OCI-LY7 (cell line): Measurements from ENCODE around the gene COL4A1. TPM values are rescaled to one million over a fixed set of nuclear protein-coding genes. Genes with fewer than 3 reads are reported as not detected.

Experiments
- BruUV-seq: library from RNA; stranded (reverse); fragments of 400-500 nt; replicated peaks from 2 replicates; lab custom pipeline; 2021; lab: Mats Ljungman, UMichigan
- CTCF ChIA-PET: fragments of 300-600 bp; sonication (Branson Sonifier 250); formaldehyde crosslinking; loops from one replicate; lab custom pipeline; 2022; ENCODE audit warnings: antibody characterized with exemption; ENCODE audit not compliant: unreplicated experiment; lab: Charles Lee
- POLR2A ChIA-PET: fragments of 300-600 bp; sonication (Branson Sonifier 250); formaldehyde crosslinking; loops from one replicate; lab custom pipeline; 2022; ENCODE audit warnings: antibody characterized with exemption; lab: Charles Lee
- DNase-seq: peaks from one replicate; pipeline ENCODE4 v3.0.0-alpha.2; 2015; ENCODE audit warnings: low spot score
- H2AFZ ChIP-seq: fragments of 200-600 bp; sonication (generic), shearing (Covaris generic); 2 replicates; pipeline ENCODE4 v1.6.1; 2014; ENCODE audit warnings: mild to moderate bottlenecking, antibody characterized with exemption, low read length, moderate library complexity
- H3K27ac ChIP-seq: fragments of 200-600 bp; sonication (generic); 2 replicates; pipeline ENCODE4 v1.5.1; 2014; ENCODE audit warnings: mixed run types, low read depth, mild to moderate bottlenecking, moderate library complexity, low read length, inconsistent platforms; ENCODE audit not compliant: poor library complexity, severe bottlenecking
- H3K36me3 ChIP-seq: fragments of 200-600 bp; sonication (generic); 2 replicates; pipeline ENCODE4 v1.6.1; 2014; ENCODE audit warnings: mild to moderate bottlenecking, antibody characterized with exemption, low read length, moderate library complexity, mixed read lengths; ENCODE audit not compliant: insufficient read depth
- H3K4me1 ChIP-seq: fragments of 200-600 bp; sonication (generic); 2 replicates; pipeline ENCODE4 v1.5.1; 2014; ENCODE audit warnings: mild to moderate bottlenecking, low read length; ENCODE audit not compliant: insufficient read depth, poor library complexity, severe bottlenecking
- H3K4me2 ChIP-seq: fragments of 200-600 bp; sonication (generic); 2 replicates; pipeline ENCODE4 v1.6.1; 2014; ENCODE audit warnings: mild to moderate bottlenecking, low read length
- H3K4me3 ChIP-seq: fragments of 200-600 bp; sonication (generic); 2 replicates; pipeline ENCODE4 v1.5.1; 2014; ENCODE audit warnings: mild to moderate bottlenecking, low read depth, low read length; ENCODE audit not compliant: poor library complexity, severe bottlenecking
- H3K79me2 ChIP-seq: fragments of 200-600 bp; sonication (generic); 2 replicates; pipeline ENCODE4 v1.6.1; 2016; ENCODE audit warnings: low read depth, mild to moderate bottlenecking, low read length, moderate library complexity, mixed read lengths; ENCODE audit not compliant: insufficient read depth
- H3K9me2 ChIP-seq: fragments of 200-600 bp; sonication (generic); 2 replicates; pipeline ENCODE4 v1.6.1; 2016; ENCODE audit warnings: mild to moderate bottlenecking, low read length, mixed read lengths; ENCODE audit not compliant: insufficient read depth
- H3K9me3 ChIP-seq: fragments of 200-600 bp; sonication (generic); 2 replicates; pipeline ENCODE4 v1.6.1; 2014; ENCODE audit warnings: mild to moderate bottlenecking, mixed run types, low read length, mixed read lengths
- H4K20me1 ChIP-seq: fragments of 200-600 bp; sonication (generic); 2 replicates; pipeline ENCODE4 v1.6.1; 2014; ENCODE audit warnings: mild to moderate bottlenecking, antibody characterized with exemption, low read length, moderate library complexity, mixed read lengths; ENCODE audit not compliant: insufficient read depth
- CTCF ChIP-seq: fragments of 200-600 bp; sonication (generic); conservative IDR thresholded peaks from 2 replicates; pipeline ENCODE4 v1.5.1; 2014; ENCODE audit warnings: mild to moderate bottlenecking, antibody characterized with exemption, low read length, moderate library complexity, mixed read lengths
- EZH2phosphoT487 ChIP-seq: fragments of 200-600 bp; sonication (generic); IDR thresholded peaks from 2 replicates; pipeline ENCODE4 v1.6.1; 2018; ENCODE audit warnings: low read depth, borderline replicate concordance, mild to moderate bottlenecking, mixed run types, antibody characterized with exemption, low read length, moderate library complexity, mixed read lengths
- intact Hi-C: fragments of 100-400 bp; cut with micrococcal nuclease; formaldehyde crosslinking; loops from one replicate; pipeline ENCODE4 v1.10.0; 2022; ENCODE audit not compliant: unreplicated experiment
- total RNA-seq, 2 experiments: library from RNA; depleted of rRNA in 1 of 2; stranded (reverse); fragments of >200 nt in 1 of 2; shearing (Covaris generic) in 1 of 2; gene quantifications; 2 replicates each; pipeline ENCODE4 v1.2.3, GENCODE V29; 2014 to 2022

The COL4A1 gene
- total RNA-seq, 2 experiments from 2014 or later: 0.06 TPM; not detected in 1

- intact Hi-C loops: no loop called here
- Histone ChIP-seq H3K4me2 (no peak overlapping the region), H3K4me3 (no peak overlapping the region), H3K9me3 (no peaks in the 10 kb centered on the region), H3K27ac (no peak overlapping the region), H2AFZ (no peak overlapping the region), H3K36me3 (no peaks in the 10 kb centered on the region), H4K20me1 (no peaks in the 10 kb centered on the region), H3K4me1 (no peaks in the 10 kb centered on the region), H3K79me2 (no peaks in the 10 kb centered on the region), H3K9me2 (no peaks in the 10 kb centered on the region)
- ChIA-PET POLR2A (interaction anchor here (0.6 kb wide), 1 partner anchor 1542 kb away, joined by 3 read pairs; no protein-coding TSS in a partner anchor), CTCF (no interaction called here)
- no peak for DNase-seq
- no TSS peak for BruUV-seq
- no peak for TF ChIP-seq CTCF
- no peak for TF ChIP-seq EZH2phosphoT487
Measured at GRCh38 chr13:110283736-110284517, 23.0 kb downstream of the COL4A1 start.

GRCh38 chr13:110282316-110282841 is 24.6 kb downstream of the COL4A1 start:
- Histone ChIP-seq H3K4me1 (no peaks in the 10 kb centered on the region), H2AFZ (no peak overlapping the region), H3K79me2 (no peaks in the 10 kb centered on the region), H3K9me2 (no peaks in the 10 kb centered on the region), H3K27ac (no peak overlapping the region), H3K4me3 (no peak overlapping the region), H3K36me3 (no peaks in the 10 kb centered on the region), H4K20me1 (no peaks in the 10 kb centered on the region), H3K4me2 (no peak overlapping the region), H3K9me3 (no peaks in the 10 kb centered on the region)
- DNase-seq: no peak
- BruUV-seq: no TSS peak
- ChIA-PET POLR2A (no interaction called here), CTCF (no interaction called here)
- intact Hi-C loops: no loop called here
- TF ChIP-seq EZH2phosphoT487 (no peak), CTCF (no peak)

GRCh38 chr13:110281736-110282135 is 25.2 kb downstream of the COL4A1 start:
- no TSS peak for BruUV-seq
- Histone ChIP-seq H3K79me2 (no peaks in the 10 kb centered on the region), H3K27ac (no peak overlapping the region), H3K4me3 (no peak overlapping the region), H3K36me3 (no peaks in the 10 kb centered on the region), H2AFZ (no peak overlapping the region), H4K20me1 (no peaks in the 10 kb centered on the region), H3K4me1 (no peaks in the 10 kb centered on the region), H3K4me2 (no peak overlapping the region), H3K9me2 (no peaks in the 10 kb centered on the region), H3K9me3 (no peaks in the 10 kb centered on the region)
- ChIA-PET POLR2A (no interaction called here), CTCF (no interaction called here)
- no peak for DNase-seq
- intact Hi-C loops: no loop called here
- TF ChIP-seq EZH2phosphoT487 (no peak), CTCF (no peak)
